ENCODE results near the gene OPHN1.
"Not testable (repeated sequence)": the region's sequence is repeated elsewhere in the genome, so short reads cannot be mapped to it uniquely, and the experiment has no call there.

OPHN1 gene

DNA sequence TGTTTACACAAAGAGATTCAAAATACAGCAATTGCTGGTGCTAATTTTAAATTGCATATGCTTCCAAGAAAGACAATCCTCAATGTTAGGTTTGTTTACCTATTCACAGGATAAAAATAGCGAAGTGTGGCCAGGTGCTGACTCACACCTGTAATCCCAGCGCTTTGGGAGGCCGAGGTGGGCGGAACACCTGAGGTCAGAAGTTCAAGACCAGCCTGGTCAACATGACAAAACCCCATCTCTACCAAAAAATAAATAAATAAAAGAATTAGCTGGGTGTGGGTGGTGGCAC lies 77.7 kb downstream of the OPHN1 start:
- H3K4me3 ChIP-seq (replicated peaks in 1 of 2; ENCODE audit: low read depth in 2 of 2, low read length in 2 of 2): no peak overlapping the region
- no peak for DNase-seq (ENCODE audit: low read depth in 2 of 2)
- TF ChIP-seq, protein P1, sequence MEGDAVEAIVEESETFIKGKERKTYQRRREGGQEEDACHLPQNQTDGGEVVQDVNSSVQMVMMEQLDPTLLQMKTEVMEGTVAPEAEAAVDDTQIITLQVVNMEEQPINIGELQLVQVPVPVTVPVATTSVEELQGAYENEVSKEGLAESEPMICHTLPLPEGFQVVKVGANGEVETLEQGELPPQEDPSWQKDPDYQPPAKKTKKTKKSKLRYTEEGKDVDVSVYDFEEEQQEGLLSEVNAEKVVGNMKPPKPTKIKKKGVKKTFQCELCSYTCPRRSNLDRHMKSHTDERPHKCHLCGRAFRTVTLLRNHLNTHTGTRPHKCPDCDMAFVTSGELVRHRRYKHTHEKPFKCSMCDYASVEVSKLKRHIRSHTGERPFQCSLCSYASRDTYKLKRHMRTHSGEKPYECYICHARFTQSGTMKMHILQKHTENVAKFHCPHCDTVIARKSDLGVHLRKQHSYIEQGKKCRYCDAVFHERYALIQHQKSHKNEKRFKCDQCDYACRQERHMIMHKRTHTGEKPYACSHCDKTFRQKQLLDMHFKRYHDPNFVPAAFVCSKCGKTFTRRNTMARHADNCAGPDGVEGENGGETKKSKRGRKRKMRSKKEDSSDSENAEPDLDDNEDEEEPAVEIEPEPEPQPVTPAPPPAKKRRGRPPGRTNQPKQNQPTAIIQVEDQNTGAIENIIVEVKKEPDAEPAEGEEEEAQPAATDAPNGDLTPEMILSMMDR (IDR thresholded peaks at IDR 0.05; ENCODE audit: low read depth, low read length): no peak

DNA sequence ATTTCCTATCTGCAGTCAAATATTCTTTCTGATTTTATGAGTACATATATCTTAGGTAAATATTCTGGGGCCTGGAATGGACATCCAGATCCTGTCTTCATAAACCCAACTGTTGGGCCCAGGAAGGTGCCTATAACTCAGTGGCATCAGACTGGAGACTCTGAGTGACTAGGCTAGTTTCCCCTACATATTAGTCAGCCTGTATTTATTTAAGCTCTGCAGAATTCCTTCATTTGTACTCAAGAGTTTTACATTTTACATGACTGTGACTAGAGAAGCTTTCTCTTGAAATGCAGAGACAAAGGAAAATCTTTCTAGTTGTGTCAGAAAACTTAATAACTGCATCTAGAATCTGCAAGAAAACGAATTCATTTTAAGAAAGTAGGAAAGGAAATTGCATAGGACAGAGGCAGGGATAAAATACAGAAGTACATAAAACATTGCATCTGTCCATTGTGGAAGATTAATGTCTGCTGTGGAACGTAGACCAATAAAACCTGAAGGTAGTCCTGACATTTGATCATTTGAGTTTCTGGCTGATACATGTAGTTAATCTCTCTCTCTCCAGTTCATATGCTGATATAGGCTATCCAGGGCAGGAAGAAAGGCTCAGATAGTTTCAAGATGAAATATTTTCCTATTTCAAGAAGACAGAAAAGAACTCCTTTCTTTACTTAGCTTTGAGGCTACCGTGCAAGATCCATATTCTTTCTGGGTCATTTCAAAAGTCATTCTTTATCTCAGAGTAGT lies 78.2 kb downstream of the OPHN1 start:
- TF ChIP-seq, protein P1 (IDR thresholded peaks at IDR 0.05; ENCODE audit: low read depth, low read length): no peak
- DNase-seq (ENCODE audit: low read depth in 2 of 2): peak in 1 of 2 donors; percentile 12
- H3K4me3 ChIP-seq (replicated peaks in 1 of 2; ENCODE audit: low read depth in 2 of 2, low read length in 2 of 2): no peak overlapping the region

GRCh38 chrX:68345025-68345424 lies 88.3 kb downstream of the OPHN1 start:
- TF ChIP-seq, protein P1 (IDR thresholded peaks at IDR 0.05; ENCODE audit: low read depth, low read length): no peak
- H3K4me3 ChIP-seq (replicated peaks in 1 of 2; ENCODE audit: low read depth in 2 of 2, low read length in 2 of 2): no peak overlapping the region
- DNase-seq (ENCODE audit: low read depth in 2 of 2): no peak

DNA sequence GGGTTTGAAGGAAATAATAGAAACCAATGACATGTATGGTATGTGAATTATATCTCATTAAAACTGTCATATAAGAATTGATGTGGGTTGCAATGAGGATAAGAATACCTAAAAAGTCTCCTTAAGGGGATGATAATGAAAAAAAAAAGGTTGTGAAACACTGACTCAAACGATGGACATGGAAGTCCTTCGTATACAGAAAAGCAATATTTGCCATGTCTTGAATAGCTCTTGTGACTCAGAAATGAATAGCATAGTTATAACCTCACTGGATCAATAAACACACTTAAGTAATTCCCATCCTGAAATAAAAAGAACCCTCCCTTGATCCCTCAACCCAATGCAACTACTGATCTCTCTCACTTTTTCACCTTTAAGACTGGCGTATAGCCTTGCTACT lies 89.7 kb downstream of the OPHN1 start:
- TF ChIP-seq, protein P1 (IDR thresholded peaks at IDR 0.05; ENCODE audit: low read depth, low read length): no peak
- H3K4me3 ChIP-seq (replicated peaks in 1 of 2; ENCODE audit: low read depth in 2 of 2, low read length in 2 of 2): no peak overlapping the region
- no peak for DNase-seq (ENCODE audit: low read depth in 2 of 2)

DNA sequence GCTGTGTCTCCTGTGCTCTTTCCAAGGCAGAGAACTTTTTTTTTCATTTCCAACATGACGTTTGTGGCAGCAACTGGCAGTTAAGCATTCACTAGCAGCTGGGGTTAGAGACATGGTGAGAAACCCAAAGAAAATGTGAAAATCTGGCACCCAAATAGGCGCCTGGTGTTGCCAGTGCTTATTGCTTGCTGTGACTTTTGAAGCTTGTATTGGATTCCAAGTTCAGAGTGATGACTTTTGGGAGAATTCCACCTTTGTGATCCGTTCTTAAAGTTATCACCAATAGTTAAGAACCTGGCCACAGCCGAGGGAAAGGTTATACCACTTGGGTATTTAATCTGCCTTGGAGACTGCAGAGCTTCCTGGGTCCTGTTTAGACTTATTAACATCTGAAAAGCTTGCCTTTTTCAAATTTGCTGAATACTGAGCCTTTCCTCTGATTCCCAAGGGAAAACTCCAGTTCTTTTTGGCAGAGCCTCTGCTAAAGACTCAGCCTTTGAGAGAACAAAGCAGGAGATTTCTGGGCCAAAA lies 101.0 kb downstream of the OPHN1 start:
- DNase-seq (ENCODE audit: low read depth in 2 of 2): peak; percentile 37 to 42
- TF ChIP-seq, protein P1 (IDR thresholded peaks at IDR 0.05; ENCODE audit: low read depth, low read length): no peak
- no peak overlapping the region for H3K4me3 ChIP-seq (replicated peaks in 1 of 2; ENCODE audit: low read depth in 2 of 2, low read length in 2 of 2)

- H3K4me3 ChIP-seq (replicated peaks in 1 of 2; ENCODE audit: low read depth in 2 of 2, low read length in 2 of 2); DNase-seq (ENCODE audit: low read depth in 2 of 2): not testable (repeated sequence)
Measured at GRCh38 chrX:68326841-68327240, 106.5 kb downstream of the OPHN1 start.

- TF ChIP-seq, protein P1 (IDR thresholded peaks at IDR 0.05; ENCODE audit: low read depth, low read length): no peak
- peak; percentile 58 to 84 for DNase-seq (ENCODE audit: low read depth in 2 of 2)
- H3K4me3 ChIP-seq (replicated peaks in 1 of 2; ENCODE audit: low read depth in 2 of 2, low read length in 2 of 2): no peak overlapping the region
Measured at GRCh38 chrX:68307769-68308168, 125.5 kb downstream of the OPHN1 start.
